B cell (primary cell): ENCODE data around the gene TMOD3. TPM values are rescaled to one million over a fixed set of nuclear protein-coding genes. Genes with fewer than 3 reads are reported as not detected.

Experiments
- ATAC-seq: fragments of 200-7000 bp; cut with Tn5 transposase; one replicate; pipeline ENCODE4 v1.10.0; 2021; ENCODE audit warnings: low read depth, mild to moderate bottlenecking, moderate number of reproducible peaks, moderate library complexity
- CTCF ChIA-PET: fragments of 350-600 bp; sonication (Branson Sonifier 250); formaldehyde crosslinking; loops from one replicate; lab custom pipeline; 2021; ENCODE audit warnings: antibody characterized with exemption, inconsistent platforms; lab: Charles Lee
- POLR2A ChIA-PET: fragments of 350-600 bp; sonication (Branson Sonifier 250); formaldehyde crosslinking; loops from one replicate; lab custom pipeline; 2021; ENCODE audit warnings: antibody characterized with exemption; lab: Charles Lee
- DNase-seq: peaks from one replicate; pipeline ENCODE4 v3.0.0; 2013
- H2AFZ ChIP-seq: 2 replicates; pipeline ENCODE4 v1.6.1; 2012; ENCODE audit warnings: mild to moderate bottlenecking, low read depth, low read length; ENCODE audit not compliant: insufficient read depth, poor library complexity, severe bottlenecking
- H3K27ac ChIP-seq, 2 donors: 1 replicate in 1 of 2; 2 replicates in 1 of 2; pipeline ENCODE4 v1.5.1; 2012 to 2013; ENCODE audit warnings: low read length in 2 of 2, mild to moderate bottlenecking in 2 of 2, moderate library complexity in 1 of 2
- H3K27me3 ChIP-seq, 4 experiments: fragments of 200-600 bp in 1 of 4; sonication (generic) in 1 of 4; replicated peaks in 1 of 4; 1 replicate in 2 of 4; 2 replicates in 2 of 4; pipeline versions ENCODE4 v1.6.1 to v1.7.0; 2013 to 2016; ENCODE audit warnings: low read length in 3 of 4, mild to moderate bottlenecking in 2 of 4, mixed read lengths in 1 of 4, moderate library complexity in 1 of 4; ENCODE audit not compliant: insufficient read depth in 4 of 4, control insufficient read depth in 3 of 4; ENCODE audit errors: control extremely low read depth in 1 of 4
- H3K36me3 ChIP-seq, 2 experiments: replicated peaks in 1 of 2; 1 replicate in 1 of 2; 2 replicates in 1 of 2; pipeline versions ENCODE4 v1.6.1 to v1.7.1; 2013; ENCODE audit warnings: low read length in 1 of 2; ENCODE audit not compliant: insufficient read depth in 2 of 2, control insufficient read depth in 1 of 2; ENCODE audit errors: control extremely low read depth in 1 of 2, extremely low read depth in 1 of 2
- H3K4me1 ChIP-seq, 2 donors: fragments of 200-600 bp in 1 of 2; sonication (generic) in 1 of 2; 1 replicate in 1 of 2; 2 replicates in 1 of 2; pipeline versions ENCODE4 v1.5.1 to v1.6.1; 2013 to 2017; ENCODE audit warnings: low read length in 2 of 2; ENCODE audit not compliant: control insufficient read depth in 2 of 2, insufficient read depth in 2 of 2
- H3K4me2 ChIP-seq: replicated peaks from 2 replicates; pipeline ENCODE3; 2012; ENCODE audit warnings: mild to moderate bottlenecking, low read depth, low read length; ENCODE audit not compliant: poor library complexity, severe bottlenecking
- H3K4me3 ChIP-seq, 5 experiments: fragments of 200-600 bp in 1 of 5; sonication (generic) in 1 of 5; 1 replicate in 3 of 5; 2 replicates in 2 of 5; pipeline versions ENCODE4 v1.5.1 to v1.7.0; 2011 to 2016; ENCODE audit warnings: low read length in 4 of 5, mild to moderate bottlenecking in 4 of 5, low read depth in 2 of 5, control low read depth in 1 of 5, moderate library complexity in 1 of 5; ENCODE audit not compliant: insufficient read depth in 1 of 5; ENCODE audit errors: control extremely low read depth in 1 of 5, extremely low read depth in 1 of 5
- H3K79me2 ChIP-seq: fragments of 200-600 bp; sonication (generic); one replicate; pipeline ENCODE4 v1.6.0; 2016; ENCODE audit warnings: low read length; ENCODE audit not compliant: control insufficient read depth, insufficient read depth
- H3K9ac ChIP-seq: fragments of 200-600 bp; sonication (generic); 2 replicates; pipeline ENCODE4 v1.6.1; 2017; ENCODE audit warnings: mild to moderate bottlenecking, low read length, moderate library complexity
- H3K9me3 ChIP-seq, 3 donors: one replicate each; pipeline versions ENCODE4 v1.6.1 to v1.7.1; 2013; ENCODE audit warnings: low read length in 2 of 3; ENCODE audit not compliant: control insufficient read depth in 2 of 3, insufficient read depth in 1 of 3; ENCODE audit errors: control extremely low read depth in 1 of 3
- H4K20me1 ChIP-seq: 2 replicates; pipeline ENCODE4 v1.6.0; 2012; ENCODE audit warnings: mild to moderate bottlenecking, low read length; ENCODE audit not compliant: insufficient read depth, control insufficient read depth, poor library complexity, severe bottlenecking
- H3K27ac Mint-ChIP-seq: one replicate; pipeline ENCODE4 v1.8.0; 2021; ENCODE audit warnings: mixed read lengths
- H3K27me3 Mint-ChIP-seq: one replicate; pipeline ENCODE4 v1.8.0; 2021; ENCODE audit warnings: mixed read lengths
- H3K4me1 Mint-ChIP-seq: one replicate; pipeline ENCODE4 v1.8.0; 2021; ENCODE audit warnings: mixed read lengths
- H3K4me3 Mint-ChIP-seq: one replicate; pipeline ENCODE4 v1.8.0; 2021; ENCODE audit warnings: mixed read lengths
- H3K9me3 Mint-ChIP-seq: one replicate; pipeline ENCODE4 v1.8.0; 2022; ENCODE audit warnings: mixed read lengths; ENCODE audit not compliant: insufficient read depth
- EZH2 ChIP-seq: IDR thresholded peaks from 2 replicates; pipeline ENCODE4 v1.6.1; 2012; ENCODE audit warnings: borderline replicate concordance, low read depth, mild to moderate bottlenecking, moderate library complexity, low read length; ENCODE audit not compliant: insufficient read depth, poor library complexity, severe bottlenecking
- WGBS: methylation state at CpG from one replicate; pipeline ENCODE4 v1.1.5; 2013; ENCODE audit warnings: missing lambda C conversion rate; ENCODE audit not compliant: insufficient coverage; 5-methylcytosine and 5-hydroxymethylcytosine counted together
- intact Hi-C: fragments of 100-400 bp; cut with micrococcal nuclease; formaldehyde crosslinking; loops from one replicate; pipeline ENCODE4 v1.10.0; 2022
- polyA plus RNA-seq: library from polyadenylated mRNA; depleted of rRNA; stranded (reverse); fragments of >200 nt; gene quantifications from 2 replicates; pipeline ENCODE4 v1.2.3, GENCODE V29; 2012
- total RNA-seq, 2 donors: library from RNA; stranded (reverse); fragments of 120-200 nt in 1 of 2; gene quantifications; 1 replicate in 1 of 2; 2 replicates in 1 of 2; pipeline versions ENCODE4 v1.2.3 to v1.2.4, GENCODE V29; 2013 to 2022
- TF ChIP-seq, protein P1 (sequence below): fragments of 200-600 bp; IDR thresholded peaks from one replicate; pipeline ENCODE4 v1.8.0; 2022; ENCODE audit warnings: antibody characterized with exemption, mild to moderate bottlenecking

Gene TMOD3
- total and polyA plus RNA-seq, 2 donors (not counting 1 experiment from before 2014, with no cell fraction given): 7.2 to 52.1 TPM

- no peaks in the 10 kb centered on the region for H3K79me2 ChIP-seq
- Mint-ChIP-seq H3K4me1 (peaks cover 27% of the 10 kb centered on the region), H3K27ac (peak overlapping the region; percentile 80), H3K4me3 (peak overlapping the region; percentile 54), H3K27me3 (no peaks in the 10 kb centered on the region), H3K9me3 (no peaks in the 10 kb centered on the region)
- H4K20me1 ChIP-seq: no peaks in the 10 kb centered on the region
- ATAC-seq (peak; percentile 25), DNase-seq (no peak)
- no peaks in the 10 kb centered on the region for H3K9me3 ChIP-seq
- H3K27me3 ChIP-seq: no peaks in the 10 kb centered on the region
- no peak overlapping the region for H2AFZ ChIP-seq
- H3K4me2 ChIP-seq: peak overlapping the region; percentile 51
- peak overlapping the region; percentile 10 for H3K9ac ChIP-seq
- H3K4me3 ChIP-seq: no peak overlapping the region
- ChIA-PET POLR2A (no interaction called here), CTCF (interaction anchor here (0.8 to 1.3 kb wide), 4 partner anchors 9 to 286 kb away, joined by 3 to 4 read pairs (median 3); no protein-coding TSS in a partner anchor)
- intact Hi-C loops: no loop called here
- peak overlapping the region in 1 of 2 donors; percentile 64 for H3K27ac ChIP-seq
- H3K36me3 ChIP-seq: peaks cover 6 to 28% of the 10 kb centered on the region in 2 experiments
- no CpG with 5 or more reads among the region's 2 CpGs for WGBS
- peaks cover 16 to 21% of the 10 kb centered on the region in 2 donors for H3K4me1 ChIP-seq
- TF ChIP-seq, protein P1, sequence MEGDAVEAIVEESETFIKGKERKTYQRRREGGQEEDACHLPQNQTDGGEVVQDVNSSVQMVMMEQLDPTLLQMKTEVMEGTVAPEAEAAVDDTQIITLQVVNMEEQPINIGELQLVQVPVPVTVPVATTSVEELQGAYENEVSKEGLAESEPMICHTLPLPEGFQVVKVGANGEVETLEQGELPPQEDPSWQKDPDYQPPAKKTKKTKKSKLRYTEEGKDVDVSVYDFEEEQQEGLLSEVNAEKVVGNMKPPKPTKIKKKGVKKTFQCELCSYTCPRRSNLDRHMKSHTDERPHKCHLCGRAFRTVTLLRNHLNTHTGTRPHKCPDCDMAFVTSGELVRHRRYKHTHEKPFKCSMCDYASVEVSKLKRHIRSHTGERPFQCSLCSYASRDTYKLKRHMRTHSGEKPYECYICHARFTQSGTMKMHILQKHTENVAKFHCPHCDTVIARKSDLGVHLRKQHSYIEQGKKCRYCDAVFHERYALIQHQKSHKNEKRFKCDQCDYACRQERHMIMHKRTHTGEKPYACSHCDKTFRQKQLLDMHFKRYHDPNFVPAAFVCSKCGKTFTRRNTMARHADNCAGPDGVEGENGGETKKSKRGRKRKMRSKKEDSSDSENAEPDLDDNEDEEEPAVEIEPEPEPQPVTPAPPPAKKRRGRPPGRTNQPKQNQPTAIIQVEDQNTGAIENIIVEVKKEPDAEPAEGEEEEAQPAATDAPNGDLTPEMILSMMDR: no peak
- TF ChIP-seq EZH2: no peak
These were observed 106.6 kb downstream of the TMOD3 start for GRCh38 chr15:51936105-51936478.

DNA sequence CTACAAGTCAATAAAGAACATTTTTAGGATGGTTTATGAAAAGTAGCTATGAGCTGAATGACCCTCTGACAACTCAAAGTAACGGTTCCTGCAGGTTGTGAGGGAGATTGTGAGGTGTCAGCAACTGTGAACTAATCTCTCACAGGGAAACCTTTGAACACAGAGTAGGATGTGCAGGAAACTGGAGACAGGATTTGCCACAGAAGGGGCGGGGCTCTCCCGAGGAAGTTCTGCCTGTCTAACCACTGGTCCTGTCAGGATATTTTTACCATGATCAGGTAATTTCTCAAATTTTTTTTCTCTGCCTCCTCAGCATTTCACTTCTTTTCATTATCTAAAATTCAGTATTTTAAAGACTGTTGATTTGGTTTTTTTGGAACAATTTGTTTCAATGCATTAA, 108.8 kb downstream of the TMOD3 start:
- H2AFZ ChIP-seq: no peak overlapping the region
- no peaks in the 10 kb centered on the region for H3K79me2 ChIP-seq
- H4K20me1 ChIP-seq: no peaks in the 10 kb centered on the region
- WGBS: 80% methylated on average over 1 of the region's 3 CpGs
- H3K4me1 ChIP-seq: peaks cover 16 to 21% of the 10 kb centered on the region in 2 donors
- H3K36me3 ChIP-seq: peaks cover 3 to 33% of the 10 kb centered on the region in 2 experiments
- Mint-ChIP-seq H3K4me3 (no peak overlapping the region), H3K27me3 (no peaks in the 10 kb centered on the region), H3K27ac (no peak overlapping the region), H3K4me1 (peaks cover 25% of the 10 kb centered on the region), H3K9me3 (no peaks in the 10 kb centered on the region)
- ChIA-PET CTCF (no interaction called here), POLR2A (no interaction called here)
- H3K4me3 ChIP-seq: no peak overlapping the region
- DNase-seq: no peak
- intact Hi-C loops: no loop called here
- no peak overlapping the region for H3K9ac ChIP-seq
- TF ChIP-seq EZH2: no peak
- TF ChIP-seq, protein P1: no peak
- no peaks in the 10 kb centered on the region for H3K9me3 ChIP-seq
- no peak overlapping the region for H3K27ac ChIP-seq
- no peak for ATAC-seq
- H3K27me3 ChIP-seq: no peaks in the 10 kb centered on the region
- no peak overlapping the region for H3K4me2 ChIP-seq
